KMS-11 (cell line): ENCODE measurements around the gene TMEM204.

ENCODE experiments used
- H2AFZ ChIP-seq: fragments of 200-600 bp; sonication (generic); 2 replicates; pipeline ENCODE4 v1.6.1; 2016; ENCODE audit warnings: antibody characterized with exemption, mixed run types, low read depth
- H3K27ac ChIP-seq: fragments of 200-600 bp; sonication (generic); 2 replicates; pipeline ENCODE4 v1.6.1; 2016; ENCODE audit warnings: mild to moderate bottlenecking, mixed run types
- H3K27me3 ChIP-seq: fragments of 200-600 bp; sonication (generic); 2 replicates; pipeline ENCODE4 v1.6.1; 2017; ENCODE audit warnings: mild to moderate bottlenecking, low read depth, mixed run types, moderate library complexity; ENCODE audit not compliant: insufficient read depth
- H3K36me3 ChIP-seq: fragments of 200-600 bp; sonication (generic); 2 replicates; pipeline ENCODE4 v1.6.1; 2017; ENCODE audit warnings: mild to moderate bottlenecking, mixed run types; ENCODE audit not compliant: insufficient read depth
- H3K4me1 ChIP-seq: fragments of 200-600 bp; sonication (generic); 2 replicates; pipeline ENCODE4 v1.6.1; 2016; ENCODE audit warnings: mild to moderate bottlenecking, low read depth, mixed run types; ENCODE audit not compliant: poor library complexity, severe bottlenecking
- H3K4me2 ChIP-seq: fragments of 200-600 bp; sonication (generic); 2 replicates; pipeline ENCODE4 v1.7.0; 2016; ENCODE audit warnings: mild to moderate bottlenecking, mixed run types
- H3K4me3 ChIP-seq: fragments of 200-600 bp; sonication (generic); IDR thresholded peaks from 2 replicates; pipeline ENCODE4 v1.6.1; 2017; ENCODE audit warnings: low read depth, low read length, mixed read lengths; ENCODE audit not compliant: insufficient read depth
- H3K79me2 ChIP-seq: fragments of 200-600 bp; sonication (generic); 2 replicates; pipeline ENCODE4 v1.6.1; 2016; ENCODE audit warnings: low read depth, mixed run types; ENCODE audit not compliant: insufficient read depth
- H3K9ac ChIP-seq: fragments of 200-600 bp; sonication (generic); 2 replicates; pipeline ENCODE4 v1.6.1; 2016; ENCODE audit warnings: mild to moderate bottlenecking, mixed run types
- H4K20me1 ChIP-seq: fragments of 200-600 bp; sonication (generic); 2 replicates; pipeline ENCODE4 v1.6.1; 2016; ENCODE audit warnings: mild to moderate bottlenecking, mixed run types; ENCODE audit not compliant: insufficient read depth
- TF ChIP-seq, protein P1 (sequence below): fragments of 200-600 bp; sonication (generic); conservative IDR thresholded peaks from 2 replicates; pipeline ENCODE4 v1.6.1; 2017; ENCODE audit warnings: low read depth, mild to moderate bottlenecking, antibody characterized with exemption, low read length, moderate library complexity, mixed read lengths

The TMEM204 gene

GRCh38 chr16:1571012-1571671 lies 37.7 kb downstream of the TMEM204 start:
- Histone ChIP-seq H3K4me3 (no peak overlapping the region), H2AFZ (no peak overlapping the region), H3K79me2 (no peaks in the 10 kb centered on the region), H3K9ac (no peak overlapping the region), H3K4me1 (no peaks in the 10 kb centered on the region), H3K36me3 (no peaks in the 10 kb centered on the region), H4K20me1 (no peaks in the 10 kb centered on the region), H3K27me3 (no peaks in the 10 kb centered on the region), H3K27ac (no peak overlapping the region), H3K4me2 (no peak overlapping the region)
- TF ChIP-seq, protein P1, sequence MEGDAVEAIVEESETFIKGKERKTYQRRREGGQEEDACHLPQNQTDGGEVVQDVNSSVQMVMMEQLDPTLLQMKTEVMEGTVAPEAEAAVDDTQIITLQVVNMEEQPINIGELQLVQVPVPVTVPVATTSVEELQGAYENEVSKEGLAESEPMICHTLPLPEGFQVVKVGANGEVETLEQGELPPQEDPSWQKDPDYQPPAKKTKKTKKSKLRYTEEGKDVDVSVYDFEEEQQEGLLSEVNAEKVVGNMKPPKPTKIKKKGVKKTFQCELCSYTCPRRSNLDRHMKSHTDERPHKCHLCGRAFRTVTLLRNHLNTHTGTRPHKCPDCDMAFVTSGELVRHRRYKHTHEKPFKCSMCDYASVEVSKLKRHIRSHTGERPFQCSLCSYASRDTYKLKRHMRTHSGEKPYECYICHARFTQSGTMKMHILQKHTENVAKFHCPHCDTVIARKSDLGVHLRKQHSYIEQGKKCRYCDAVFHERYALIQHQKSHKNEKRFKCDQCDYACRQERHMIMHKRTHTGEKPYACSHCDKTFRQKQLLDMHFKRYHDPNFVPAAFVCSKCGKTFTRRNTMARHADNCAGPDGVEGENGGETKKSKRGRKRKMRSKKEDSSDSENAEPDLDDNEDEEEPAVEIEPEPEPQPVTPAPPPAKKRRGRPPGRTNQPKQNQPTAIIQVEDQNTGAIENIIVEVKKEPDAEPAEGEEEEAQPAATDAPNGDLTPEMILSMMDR = no peak

- Histone ChIP-seq H3K9ac (no peak overlapping the region), H2AFZ (no peak overlapping the region), H3K4me1 (no peaks in the 10 kb centered on the region), H3K4me2 (no peak overlapping the region), H3K27ac (no peak overlapping the region), H4K20me1 (no peaks in the 10 kb centered on the region), H3K4me3 (no peak overlapping the region), H3K36me3 (no peaks in the 10 kb centered on the region), H3K79me2 (no peaks in the 10 kb centered on the region), H3K27me3 (no peaks in the 10 kb centered on the region)
- TF ChIP-seq, protein P1 = no peak
These were observed 39.2 kb downstream of the TMEM204 start for GRCh38 chr16:1572673-1573072.

- TF ChIP-seq, protein P1 = no peak
- no peak overlapping the region for H2AFZ ChIP-seq
These were observed 39.8 kb downstream of the TMEM204 start for GRCh38 chr16:1573301-1573700.

GRCh38 chr16:1575578-1575977 lies 42.1 kb downstream of the TMEM204 start:
- no peaks in the 10 kb centered on the region for H4K20me1 ChIP-seq
- no peaks in the 10 kb centered on the region for H3K27me3 ChIP-seq
- no peaks in the 10 kb centered on the region for H3K4me1 ChIP-seq
- H3K4me2 ChIP-seq = no peak overlapping the region
- no peak overlapping the region for H3K27ac ChIP-seq
- H2AFZ ChIP-seq = no peak overlapping the region
- H3K4me3 ChIP-seq = no peak overlapping the region
- no peaks in the 10 kb centered on the region for H3K79me2 ChIP-seq
- H3K9ac ChIP-seq = no peak overlapping the region
- no peaks in the 10 kb centered on the region for H3K36me3 ChIP-seq
- TF ChIP-seq, protein P1 = no peak

More at GRCh38 chr16:1573301-1573700, 39.8 kb downstream of the TMEM204 start:
- Histone ChIP-seq H3K27me3 (no peaks in the 10 kb centered on the region), H3K4me1 (no peaks in the 10 kb centered on the region), H3K4me2 (no peak overlapping the region), H3K9ac (no peak overlapping the region), H3K36me3 (no peaks in the 10 kb centered on the region), H3K4me3 (no peak overlapping the region), H4K20me1 (no peaks in the 10 kb centered on the region), H3K27ac (no peak overlapping the region), H3K79me2 (no peaks in the 10 kb centered on the region)
